Measurements from ENCODE around the gene ANAPC2.

ANAPC2 gene

DNA sequence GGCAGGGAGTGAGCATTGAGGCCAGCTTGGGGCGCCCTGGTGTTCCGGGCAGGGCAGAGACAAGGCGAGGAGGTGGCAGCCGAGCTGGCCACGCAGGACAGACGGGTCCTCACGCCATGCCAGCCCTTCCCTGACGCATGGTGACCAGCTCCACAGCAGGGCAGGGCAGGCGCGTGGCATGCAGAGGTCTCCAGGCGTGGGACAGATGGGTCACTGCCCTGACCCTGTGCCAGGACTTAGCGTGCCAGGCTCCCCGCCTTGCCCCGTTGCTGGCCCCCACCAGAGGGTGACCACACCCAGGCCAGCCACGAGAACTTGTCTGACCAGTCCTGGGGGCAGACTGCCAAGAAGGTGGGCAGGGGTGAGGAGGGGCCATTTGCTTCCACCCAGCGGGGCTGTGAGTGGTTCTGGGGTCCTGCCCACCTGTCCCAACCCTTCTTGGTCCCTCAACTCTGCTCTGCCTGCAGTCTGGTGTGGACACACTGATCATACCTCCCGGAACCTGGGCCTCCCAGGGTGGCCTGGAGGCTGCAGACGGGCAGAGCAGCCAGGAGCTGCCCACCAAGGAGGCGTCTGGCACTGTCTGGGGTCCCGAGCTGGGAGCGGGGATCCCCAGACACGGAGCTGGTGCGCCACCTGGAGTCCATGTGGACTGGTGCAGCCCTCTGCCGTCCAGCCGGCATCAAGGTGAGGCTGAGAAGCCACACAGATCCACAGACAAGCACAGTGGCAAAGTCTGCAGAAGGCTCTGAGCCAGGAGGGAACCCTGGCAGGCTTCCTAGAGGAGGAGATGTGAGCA, 38.9 kb upstream of the ANAPC2 start, which contains the start of gene RNF224:
TSS of gene RNF224 (plus strand) at position 449 of the 799 bp plus-strand sequence. CDS start 834 bp downstream, outside the sequence.
- peak; percentile 82 for DNase-seq

DNA sequence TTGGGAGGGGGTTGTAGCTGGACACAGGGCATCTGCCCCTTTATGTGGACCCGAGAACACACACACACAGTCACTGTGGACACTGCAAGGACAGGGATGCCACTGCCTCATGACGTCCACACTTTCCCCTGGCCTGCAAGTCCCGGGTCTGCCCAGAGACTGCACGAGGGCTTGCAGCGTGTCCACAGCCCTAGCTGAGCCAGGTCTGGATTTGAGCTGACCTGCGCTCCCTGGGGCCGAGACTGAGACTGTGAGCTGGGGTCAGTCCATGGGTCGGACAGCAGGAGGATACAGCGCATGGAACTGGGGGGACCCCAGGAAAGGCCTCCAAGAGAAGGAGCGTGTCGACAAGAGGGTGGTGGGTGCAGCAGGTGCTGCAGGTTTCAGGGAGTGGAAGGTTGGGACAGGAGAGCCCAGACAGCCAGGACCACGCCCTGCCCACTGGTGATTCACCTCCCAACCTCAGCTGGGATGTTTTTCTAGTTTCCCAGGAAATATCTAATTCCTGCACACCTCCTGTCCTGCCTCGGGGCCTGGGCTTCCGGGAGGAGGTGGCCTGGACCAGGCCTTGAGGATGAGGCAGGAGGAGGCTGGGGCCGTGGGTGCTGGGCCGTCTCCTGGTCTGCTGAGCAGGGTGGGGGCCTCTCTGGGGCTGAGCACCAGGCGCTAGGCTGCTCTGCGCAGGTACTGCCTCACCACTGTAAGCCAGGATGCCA, 38.1 kb upstream of the ANAPC2 start:
- DNase-seq = no peak

DNA sequence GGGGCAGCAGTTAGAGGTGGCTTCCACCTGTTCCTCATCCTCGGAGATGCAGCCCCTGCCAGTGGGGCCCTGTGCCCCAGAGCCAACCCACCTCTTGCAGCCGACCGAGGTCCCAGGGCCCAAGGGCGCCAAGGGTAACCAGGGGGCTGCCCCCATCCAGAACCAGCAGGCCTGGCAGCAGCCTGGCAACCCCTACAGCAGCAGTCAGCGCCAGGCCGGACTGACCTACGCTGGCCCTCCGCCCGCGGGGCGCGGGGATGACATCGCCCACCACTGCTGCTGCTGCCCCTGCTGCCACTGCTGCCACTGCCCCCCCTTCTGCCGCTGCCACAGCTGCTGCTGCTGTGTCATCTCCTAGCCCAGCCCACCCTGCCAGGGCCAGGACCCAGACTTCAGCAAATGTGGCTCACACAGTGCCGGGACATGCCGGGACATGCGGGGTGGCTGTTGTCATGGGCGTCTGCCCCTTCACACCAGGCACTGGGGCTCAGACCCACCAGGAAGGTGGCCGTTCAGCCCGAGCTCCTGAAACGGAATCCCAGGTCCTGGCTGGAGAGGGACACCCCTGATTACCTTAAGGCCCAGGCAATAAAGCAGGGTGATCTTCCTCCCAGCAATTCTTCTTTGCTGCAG, 37.5 kb upstream of the ANAPC2 start:
- no peak for DNase-seq

DNA sequence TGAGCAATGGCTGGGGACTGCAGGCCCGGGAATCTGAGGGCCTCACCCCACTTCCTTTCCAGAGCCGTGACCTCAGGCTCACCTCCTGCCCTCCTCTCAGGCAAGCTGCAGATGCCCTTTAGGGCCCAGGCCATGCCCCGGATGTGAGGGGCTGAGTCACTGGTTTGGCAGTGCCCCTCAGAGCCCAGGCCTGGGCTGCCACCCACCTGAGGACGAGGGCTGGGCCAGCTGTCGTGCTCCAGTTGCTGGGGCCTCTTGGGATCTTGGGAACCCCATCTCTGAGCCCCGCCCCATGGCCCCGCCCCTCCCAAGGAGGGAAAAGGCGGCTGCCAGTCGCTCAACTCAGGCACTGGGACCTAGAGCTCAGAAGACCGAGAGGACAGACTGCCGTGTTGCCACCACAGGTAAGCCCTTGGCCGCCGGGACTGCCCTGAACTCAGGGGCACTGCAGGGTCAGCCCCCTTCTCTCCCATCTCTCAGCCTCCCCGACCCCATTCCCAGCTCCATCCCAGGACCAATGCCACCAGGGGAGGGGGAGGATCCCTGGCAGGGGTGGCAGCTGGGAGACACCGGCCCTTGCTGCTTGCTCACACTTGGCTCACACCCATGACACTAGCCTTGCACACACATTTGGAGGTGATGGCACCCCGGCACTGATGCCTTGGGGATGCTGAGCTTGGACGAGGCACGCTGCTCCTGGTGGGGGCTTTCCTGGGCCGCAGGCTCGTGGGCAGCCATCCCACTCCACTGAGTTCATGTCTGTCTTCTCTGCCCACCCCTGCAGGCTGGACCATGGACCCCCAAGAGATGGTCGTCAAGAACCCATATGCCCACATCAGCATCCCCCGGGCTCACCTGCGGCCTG, 36.7 kb upstream of the ANAPC2 start, which contains the start of gene CYSRT1:
TSS of gene CYSRT1 (plus strand) at position 345 of the 865 bp plus-strand sequence. CDS start at position 793, 448 bp downstream.
- DNase-seq = no peak

DNA sequence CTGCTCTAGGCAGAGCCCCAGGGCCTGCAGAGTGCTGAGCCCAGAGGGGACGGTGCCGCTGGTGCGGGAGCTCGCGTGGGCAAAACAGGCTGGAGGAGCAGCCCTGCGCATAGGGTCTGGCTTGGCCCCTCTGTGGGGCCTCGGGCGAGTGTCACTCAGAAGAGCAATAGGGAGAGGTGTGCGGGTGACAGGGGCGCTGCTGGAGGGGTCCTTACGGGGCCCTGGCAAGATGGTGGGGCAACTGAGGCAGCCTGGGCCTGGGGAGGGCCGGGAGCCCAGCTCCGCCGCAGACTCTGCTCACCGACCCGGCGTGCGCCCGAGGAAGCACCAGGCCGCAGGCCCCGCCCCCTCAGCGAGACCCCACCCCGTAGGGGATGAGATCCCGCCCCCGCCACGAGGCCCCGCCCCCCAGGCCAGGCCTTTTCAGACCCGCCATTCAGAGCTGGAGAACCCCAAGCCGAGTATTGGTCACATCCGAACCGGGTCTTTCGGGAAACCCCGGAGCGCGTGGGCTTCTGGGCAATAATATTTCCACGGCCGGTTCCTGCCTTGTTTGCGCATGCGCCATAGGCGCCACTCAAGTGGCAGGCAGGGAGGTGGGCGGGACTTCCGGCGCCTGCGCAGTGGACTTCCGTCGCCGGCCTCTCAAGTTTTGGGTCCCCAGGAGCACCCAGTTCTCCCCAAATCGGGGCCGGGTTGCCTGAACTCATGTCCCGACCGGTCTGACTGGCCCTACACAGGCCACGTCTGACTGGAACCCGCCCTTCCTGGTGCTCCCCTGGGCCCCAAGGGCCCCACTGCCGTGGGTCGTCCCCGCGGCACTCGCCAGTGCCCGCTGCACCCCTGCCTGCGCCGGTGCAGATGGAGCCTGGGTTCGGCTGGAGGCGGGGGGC, 35.0 kb upstream of the ANAPC2 start:
- peak; percentile 99 for DNase-seq

DNA sequence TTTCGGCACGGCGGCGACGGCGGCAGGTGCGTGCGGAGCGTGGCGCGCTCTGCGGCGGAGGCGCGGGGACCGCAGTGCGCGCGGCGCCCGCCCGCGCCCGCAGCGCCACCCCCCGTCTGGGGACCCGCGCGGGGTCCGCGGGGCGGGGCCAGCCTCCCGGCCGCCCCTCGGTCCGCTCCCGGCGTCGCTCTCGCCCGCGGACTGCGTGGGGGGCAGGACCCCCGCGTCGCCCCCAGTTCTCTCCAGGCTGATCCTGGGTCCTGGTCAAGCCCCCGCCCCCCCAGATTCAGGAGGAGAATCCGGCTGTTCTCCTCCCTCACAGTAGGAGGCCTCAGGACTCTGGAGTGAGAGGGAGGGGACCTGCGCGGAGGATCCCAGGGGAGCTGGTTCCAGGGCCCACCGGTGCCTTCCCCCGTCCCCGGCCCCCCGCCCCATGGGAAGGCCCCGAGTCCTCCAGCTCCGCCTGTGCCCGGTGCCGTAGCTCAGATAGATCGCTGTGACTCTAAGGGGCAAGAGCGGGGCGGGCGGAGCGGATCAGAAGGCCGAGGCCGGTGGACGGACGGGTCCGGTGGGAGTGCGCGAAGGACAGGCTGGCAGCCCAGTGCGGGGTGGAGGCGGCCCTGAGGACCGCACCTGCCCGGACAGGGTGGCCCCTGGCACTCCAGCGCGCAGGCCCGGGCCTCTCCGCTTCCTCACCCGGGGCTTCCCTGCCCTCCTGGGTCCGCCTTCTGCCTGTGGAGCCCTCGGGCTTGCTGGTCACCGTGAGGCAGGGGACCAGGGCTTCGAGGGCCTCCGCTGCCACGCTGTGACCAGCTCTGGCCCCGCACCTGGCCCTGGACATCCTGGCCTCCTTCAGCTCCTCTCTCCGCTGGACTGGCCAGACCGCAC, 34.1 kb upstream of the ANAPC2 start, which contains the start of gene RNF208:
TSS of gene RNF208 (minus strand) at position 51 of the 888 bp plus-strand sequence. CDS start 1,028 bp downstream, outside the sequence.
- DNase-seq = no peak

DNA sequence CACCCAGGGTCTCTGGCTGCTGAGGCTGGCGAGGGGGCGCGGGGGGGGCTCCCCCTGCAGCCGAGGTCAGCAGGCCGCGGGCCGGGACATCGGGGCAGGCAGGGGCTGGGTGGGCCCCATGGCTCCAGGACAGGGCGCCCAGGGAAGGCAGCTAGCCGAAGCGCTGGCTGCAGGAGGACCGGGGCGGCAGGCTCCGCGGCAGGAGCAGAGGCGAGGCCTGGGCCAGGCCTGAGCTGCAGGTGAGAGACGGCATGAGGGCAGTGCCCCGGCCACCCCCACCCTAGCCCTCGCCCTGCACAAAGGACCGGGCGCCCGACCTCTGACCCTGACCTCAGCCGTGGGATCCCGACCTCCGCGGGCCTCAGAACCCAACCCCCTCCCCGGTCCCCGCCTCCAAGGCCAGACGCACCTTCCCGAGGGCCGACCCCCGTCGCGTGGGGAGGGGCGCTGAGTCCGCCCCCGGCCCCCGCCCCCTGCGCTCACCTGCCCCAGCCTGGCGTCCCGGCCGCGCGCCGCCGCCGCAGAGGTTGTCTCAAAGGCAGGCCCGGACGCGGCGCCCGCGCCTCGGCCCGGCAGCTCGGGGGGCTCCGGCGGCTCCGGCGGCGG, 33.2 kb upstream of the ANAPC2 start:
- no peak for DNase-seq

DNA sequence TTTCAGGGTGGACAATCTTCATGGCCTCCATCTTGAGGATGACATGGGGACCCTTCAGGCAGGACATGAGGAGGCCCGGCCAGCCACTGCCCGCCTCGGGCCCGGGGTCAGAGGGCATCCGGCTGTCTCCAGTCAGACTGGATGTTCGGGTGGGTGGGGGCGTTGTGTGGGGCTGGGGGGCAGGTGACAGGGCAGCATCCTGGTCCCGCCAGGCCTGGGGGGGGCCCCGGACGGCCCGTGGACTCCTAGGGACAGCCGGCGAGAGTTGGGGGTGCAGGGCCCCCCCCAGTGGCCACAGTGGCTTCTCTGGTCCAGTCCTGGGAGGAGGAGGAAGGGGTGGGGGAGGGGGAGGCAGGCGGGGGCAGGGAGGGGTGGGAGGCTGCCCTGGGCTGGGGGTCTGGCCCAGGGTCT, 32.7 kb upstream of the ANAPC2 start:
- no peak for DNase-seq

DNA sequence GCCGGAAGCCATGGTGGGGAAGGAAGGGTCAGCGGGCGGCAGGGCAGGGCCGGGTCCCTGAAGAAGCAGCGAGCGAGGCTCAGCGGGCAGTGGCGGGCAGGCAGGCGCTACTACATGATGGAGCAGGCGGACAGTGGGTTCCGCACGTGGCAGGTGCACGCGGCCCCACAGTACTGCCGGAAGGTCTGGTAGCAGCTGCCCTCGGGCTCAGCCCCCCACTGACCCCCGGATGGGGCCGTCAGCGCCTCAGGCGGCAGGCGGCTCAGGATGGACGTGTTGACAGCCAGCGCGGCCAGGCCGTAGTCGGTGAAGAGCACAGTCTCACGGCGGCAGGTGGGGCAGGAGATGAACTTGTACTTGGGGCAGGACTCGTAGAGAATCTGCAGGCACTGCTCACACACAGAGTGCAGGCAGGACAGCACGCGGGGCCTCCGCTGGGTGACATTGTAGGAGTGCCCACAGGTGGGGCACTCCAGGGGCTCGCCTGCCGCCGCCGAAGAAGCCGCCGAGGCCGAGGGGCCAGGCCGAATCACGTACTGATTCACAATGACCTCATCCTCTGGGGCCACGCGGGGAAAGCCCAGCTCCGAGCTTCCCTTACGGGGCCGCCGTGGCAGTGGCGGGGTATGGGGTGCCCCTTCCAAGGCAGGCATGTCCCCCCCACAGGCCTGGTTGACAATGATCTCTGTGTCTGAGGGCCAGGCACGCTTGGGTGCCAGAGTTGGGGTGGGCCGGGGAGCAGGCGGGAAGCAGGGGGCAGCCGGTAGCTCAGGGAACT, 32.1 kb upstream of the ANAPC2 start:
- DNase-seq = no peak

DNA sequence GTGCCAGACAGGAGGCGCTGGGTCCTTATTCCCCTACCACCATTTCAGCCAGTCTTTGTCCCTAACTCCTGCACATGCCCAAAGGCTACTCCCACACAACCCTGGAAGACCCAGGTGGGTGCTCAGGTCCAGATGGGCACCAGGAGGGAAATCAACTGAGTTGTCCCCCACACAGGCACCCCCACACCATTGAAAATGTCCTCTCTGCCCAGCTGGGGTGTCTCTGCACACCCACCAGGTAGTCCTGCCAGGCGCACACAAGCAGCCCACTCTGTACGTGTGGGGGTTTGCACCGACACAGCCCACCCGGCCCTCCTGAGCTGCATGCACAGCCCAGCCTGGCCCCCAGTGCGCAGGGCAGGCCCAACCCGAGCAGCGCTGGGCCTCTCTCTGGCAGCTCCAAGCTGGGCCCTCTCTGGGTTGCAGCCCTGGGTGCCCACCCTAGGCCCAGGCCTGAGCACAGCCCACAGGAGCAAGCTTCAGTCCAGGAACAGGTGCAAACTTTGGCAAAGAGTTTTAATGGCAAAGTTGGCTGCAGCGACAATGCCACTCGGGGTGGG, 31.5 kb upstream of the ANAPC2 start:
- no peak for DNase-seq

DNA sequence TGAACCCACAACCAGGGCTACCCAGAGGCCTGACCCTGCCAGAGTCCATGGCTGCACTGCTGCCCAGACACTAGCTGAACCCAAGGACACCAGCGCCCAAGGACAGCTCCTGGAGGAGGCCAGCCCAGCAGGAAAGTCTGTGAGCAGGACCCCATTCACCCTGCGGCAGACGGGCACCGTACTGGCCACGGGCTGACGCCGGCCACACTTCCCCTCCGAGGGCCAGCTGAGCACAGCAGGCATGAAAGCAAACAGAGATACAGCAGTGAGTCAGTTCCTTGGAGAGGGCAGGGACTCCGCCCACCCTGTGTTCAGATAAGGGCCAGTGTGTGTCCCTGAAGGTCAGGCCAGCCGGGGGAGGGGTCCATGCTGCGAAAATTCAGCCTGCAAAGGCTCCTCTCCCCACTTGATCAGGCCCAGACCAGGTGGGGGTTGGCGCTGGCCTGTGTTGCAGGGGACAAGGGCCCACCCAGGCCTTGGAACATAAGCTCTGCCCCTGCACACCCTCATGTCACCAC, 30.5 kb upstream of the ANAPC2 start:
- no peak for DNase-seq

DNA sequence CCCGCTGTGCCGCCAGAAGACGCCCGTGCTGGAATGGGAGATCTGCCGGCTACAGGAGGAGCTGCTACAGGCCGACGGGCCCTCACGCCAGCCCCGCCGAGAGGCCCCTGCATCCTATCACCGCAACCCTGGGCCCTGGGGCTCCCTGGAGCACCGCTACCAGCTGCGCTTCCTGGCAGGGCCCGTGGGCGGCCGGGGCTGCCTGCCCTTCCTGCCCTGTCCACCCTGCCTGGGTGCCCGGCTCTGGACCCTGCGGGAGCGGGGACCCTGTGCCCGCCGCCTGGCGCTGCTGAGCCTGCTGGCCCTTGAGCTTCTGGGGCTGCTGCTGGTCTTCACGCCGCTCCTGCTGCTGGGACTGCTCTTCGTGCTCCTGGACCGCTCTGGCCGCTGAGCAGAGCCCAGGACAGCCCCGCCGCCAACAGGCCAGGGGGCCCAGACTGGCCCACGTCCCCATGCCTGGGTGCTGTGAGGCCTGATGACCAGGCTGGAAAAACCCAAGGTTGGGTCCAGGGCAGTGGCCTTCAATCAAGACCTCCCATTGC, 29.9 kb upstream of the ANAPC2 start:
- DNase-seq = no peak

DNA sequence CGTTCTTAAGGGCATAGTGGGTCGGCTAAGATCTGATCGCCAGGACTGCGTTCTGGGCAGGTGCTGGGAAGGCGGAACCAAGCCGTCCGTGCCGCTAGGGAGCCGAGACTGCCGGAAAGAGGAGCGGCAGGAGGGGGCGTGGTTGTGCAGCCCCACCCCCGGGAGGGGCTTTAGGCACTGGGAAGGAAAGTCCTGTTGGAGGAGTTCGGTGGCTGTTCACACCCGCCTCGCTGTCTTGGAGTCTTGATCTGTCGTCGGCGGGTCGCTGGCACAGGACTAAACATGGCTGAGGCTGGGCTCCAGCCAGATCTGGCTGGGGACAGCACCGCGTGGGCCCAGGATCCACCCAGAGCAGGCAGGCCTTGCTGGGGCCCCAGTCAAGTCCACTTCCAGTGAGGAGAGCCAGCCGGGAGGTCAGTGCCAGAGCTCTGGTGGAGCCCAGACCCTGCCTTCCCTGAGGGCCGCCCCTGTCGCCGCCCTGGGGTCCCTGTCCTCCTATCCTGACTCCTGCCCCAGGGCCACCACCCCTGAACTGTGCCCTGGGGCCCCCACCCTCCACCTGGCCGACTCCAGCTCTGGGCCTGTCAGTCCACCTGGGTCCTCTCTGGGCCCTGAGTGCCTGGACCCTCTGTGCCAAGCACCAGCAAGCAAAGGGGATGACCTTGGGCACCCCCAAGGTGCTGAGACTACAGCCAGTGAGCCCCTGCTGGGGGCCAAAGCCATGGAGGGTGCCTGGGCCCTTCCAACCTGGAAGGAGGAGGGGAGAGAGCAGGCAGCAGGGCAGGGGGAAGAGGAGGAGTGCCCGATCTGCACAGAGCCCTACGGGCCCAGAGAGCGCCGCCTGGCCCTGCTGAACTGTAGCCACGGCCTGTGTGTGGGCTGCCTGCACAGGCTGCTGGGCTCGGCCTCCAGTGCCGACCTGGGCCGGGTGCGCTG, 29.2 kb upstream of the ANAPC2 start:
- DNase-seq = no peak

DNA sequence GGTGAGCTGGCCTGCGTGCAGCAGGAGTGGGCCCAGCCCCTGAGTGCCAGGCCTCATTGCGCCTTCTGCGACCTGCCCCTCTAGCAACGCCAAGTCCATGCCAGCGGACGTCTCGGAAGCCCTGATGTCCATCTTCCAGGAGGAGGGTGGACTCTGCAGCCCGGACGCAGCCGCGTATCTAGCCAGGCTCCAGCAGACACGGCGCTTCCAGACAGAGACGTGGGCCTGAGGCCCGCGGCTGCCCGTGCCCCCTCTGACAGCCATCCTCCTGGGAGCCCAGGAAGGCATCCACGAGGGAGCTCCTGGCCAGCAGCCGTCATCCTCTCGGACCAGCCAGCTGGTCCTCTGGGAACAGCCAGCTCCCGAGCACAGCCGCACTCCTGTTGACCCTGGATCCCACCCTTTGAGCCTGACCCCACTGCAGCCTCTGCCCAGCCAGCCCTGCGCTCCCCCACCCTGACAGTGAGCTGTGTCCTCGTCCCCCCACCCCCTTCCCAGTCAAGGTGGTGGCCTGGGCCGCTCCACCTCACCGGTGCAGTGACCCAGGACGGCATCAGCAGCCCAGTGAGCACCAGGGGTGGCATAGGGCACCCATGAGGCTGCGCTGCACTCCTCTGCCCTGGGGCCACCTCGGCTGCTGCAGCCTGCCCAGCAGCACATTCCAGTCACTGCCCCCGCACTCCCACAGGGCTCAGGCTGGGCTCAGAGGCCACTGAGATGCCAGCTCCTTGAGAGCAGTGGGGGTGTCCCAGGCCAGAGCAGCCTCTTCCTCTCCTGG, 28.0 kb upstream of the ANAPC2 start:
- no peak for DNase-seq

DNA sequence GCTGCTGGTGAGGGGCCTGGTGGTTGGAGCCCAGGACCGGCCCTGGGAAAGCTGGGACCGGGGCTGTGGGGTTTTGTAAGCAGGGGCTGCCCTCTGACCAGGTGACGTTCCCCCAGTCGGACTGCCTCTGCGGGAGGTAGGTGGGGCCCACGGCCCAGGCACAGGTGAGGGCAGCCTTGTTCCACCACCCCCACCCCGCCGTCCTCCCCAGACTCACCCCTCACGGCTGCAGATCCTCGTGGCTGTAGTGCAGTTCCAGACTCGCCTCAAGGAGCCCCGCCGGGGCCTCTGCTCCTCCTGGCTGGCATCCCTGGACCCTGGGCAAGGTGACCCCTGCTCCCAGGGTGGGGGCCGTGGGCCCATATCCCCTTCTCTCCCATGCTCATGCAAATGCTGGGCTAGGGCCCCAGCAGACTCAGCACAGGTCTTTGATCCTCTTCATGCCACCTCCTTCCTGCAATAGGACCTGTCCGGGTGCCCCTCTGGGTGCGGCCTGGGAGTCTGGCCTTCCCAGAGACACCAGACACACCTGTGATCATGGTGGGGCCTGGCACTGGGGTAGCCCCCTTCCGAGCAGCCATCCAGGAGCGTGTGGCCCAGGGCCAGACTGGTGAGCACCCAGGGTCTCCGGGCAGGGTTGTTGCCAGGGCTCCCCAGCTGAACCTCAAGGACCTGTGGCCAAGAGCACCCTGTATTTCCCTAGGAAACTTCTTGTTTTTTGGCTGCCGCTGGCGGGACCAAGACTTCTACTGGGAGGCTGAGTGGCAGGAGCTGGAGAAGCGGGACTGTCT, 27.0 kb upstream of the ANAPC2 start:
- DNase-seq = no peak

Measured in activated naive CD4-positive, alpha-beta T cell treated with Interleukin-2 at 50 U/mL for 16 hours (primary cell).